ENCODE measurements around the gene TMEM179. TPM values are rescaled to one million over a fixed set of nuclear protein-coding genes. Genes with fewer than 3 reads are reported as not detected.
A peak's percentile ranks its signal among the peaks of the same experiment; 100 is the strongest.

Gene TMEM179
- total and polyA plus RNA-seq, 7 experiments from 2014 or later, result 0.15 TPM; not detected in 6

DNA sequence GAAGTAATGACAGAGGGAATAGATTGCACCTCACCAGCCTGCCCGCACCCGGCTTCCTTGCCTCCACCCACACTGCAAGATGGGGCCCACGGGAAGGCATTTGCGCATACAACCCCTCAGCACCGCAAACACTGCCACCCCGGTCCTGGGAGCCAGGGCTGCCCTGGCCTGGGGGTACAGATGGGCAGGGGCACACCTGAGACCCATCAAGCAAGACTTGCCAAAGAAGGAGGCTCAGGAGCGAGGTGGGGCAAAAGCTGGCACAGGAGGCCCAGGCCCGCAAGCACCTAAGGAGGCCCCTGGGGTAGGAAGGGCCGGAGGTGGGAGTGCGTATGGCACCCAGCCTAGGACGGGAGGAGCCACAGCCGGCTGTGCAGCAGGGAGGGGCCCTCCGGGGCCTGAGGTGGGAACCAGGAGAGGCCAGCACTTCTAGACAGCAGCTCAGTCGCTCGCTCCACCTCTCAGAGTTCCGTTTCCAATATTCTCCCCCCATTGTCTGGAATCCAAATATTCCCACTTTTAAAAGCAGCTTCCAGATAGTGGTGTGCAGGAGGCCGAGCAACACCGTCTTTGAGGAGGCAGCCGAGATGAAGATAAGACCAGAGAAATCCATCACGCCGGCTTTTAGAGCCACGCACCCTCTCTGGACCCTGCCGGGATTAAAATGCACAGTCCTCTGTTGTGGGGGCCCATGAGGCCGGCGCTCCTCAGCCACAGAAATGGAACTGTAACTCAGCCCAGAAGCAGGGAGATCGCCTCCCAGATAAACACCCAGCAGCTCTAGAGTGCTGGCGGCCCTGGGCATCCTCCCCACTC, 37.2 kb downstream of the TMEM179 start:
- Histone ChIP-seq H3K36me3 (ENCODE audit: control insufficient read depth in 2 of 3, insufficient read depth in 3 of 3, low read length in 3 of 3) (no peaks in the 10 kb centered on the region), H3K9me3 (ENCODE audit: control insufficient read depth in 2 of 3, low read length in 3 of 3) (no peaks in the 10 kb centered on the region), H3K27me3 (ENCODE audit: control insufficient read depth in 2 of 2, insufficient read depth in 2 of 2, low read length in 2 of 2) (no peaks in the 10 kb centered on the region), H3K4me3 (ENCODE audit: low read length) (no peak overlapping the region), H3K4me1 (ENCODE audit: control insufficient read depth in 2 of 2, insufficient read depth in 2 of 2, low read length in 2 of 2) (peaks cover 0 to 4% of the 10 kb centered on the region in 2 donors), H3K27ac (ENCODE audit: low read depth, low read length) (no peak overlapping the region)
- Mint-ChIP-seq H3K36me3 (no peaks in the 10 kb centered on the region), H3K4me1 (peaks cover 0 to 5% (median 0%) of the 10 kb centered on the region in 7 donors), H3K27ac (no peak overlapping the region), H3K27me3 (peaks cover 0 to 22% (median 5%) of the 10 kb centered on the region in 5 donors), H3K9me3 (no peaks in the 10 kb centered on the region), H3K4me3 (no peak overlapping the region)
- ATAC-seq (no peak), DNase-seq (no peak)
- CTCF ChIA-PET, result interaction anchor here (0.7 to 1.1 kb wide), 2 partner anchors 9 to 309 kb away, joined by 3 to 5 read pairs; no protein-coding TSS in a partner anchor
- POLR2A ChIA-PET, result no interaction called here
- intact Hi-C loops (cut with micrococcal nuclease), result no loop called here

- intact Hi-C loops (cut with micrococcal nuclease), result loop anchor here in 1 of 2 donors (1.0 to 5.0 kb wide), 3 partner anchors 427 to 487 kb away; partner anchors contain the start of gene KIF26A
- DNase-seq (no peak), ATAC-seq (no peak)
- H3K27ac ChIP-seq (ENCODE audit: low read depth, low read length), result no peak overlapping the region
- H3K27ac Mint-ChIP-seq, result no peak overlapping the region
- H3K4me3 Mint-ChIP-seq, result no peak overlapping the region
- no peaks in the 10 kb centered on the region for H3K9me3 ChIP-seq (ENCODE audit: control insufficient read depth in 2 of 3, low read length in 3 of 3)
- no peaks in the 10 kb centered on the region for H3K27me3 ChIP-seq (ENCODE audit: control insufficient read depth in 2 of 2, insufficient read depth in 2 of 2, low read length in 2 of 2)
- no peaks in the 10 kb centered on the region for H3K36me3 Mint-ChIP-seq
- H3K4me3 ChIP-seq (ENCODE audit: low read length), result no peak overlapping the region
- H3K27me3 Mint-ChIP-seq, result peaks cover 0 to 24% (median 5%) of the 10 kb centered on the region in 5 donors
- POLR2A ChIA-PET, result no interaction called here
- CTCF ChIA-PET, result interaction anchor here (0.5 to 2.1 kb wide), 14 partner anchors 9 to 500 kb away, joined by 3 to 16 read pairs (median 3); no protein-coding TSS in a partner anchor
- H3K4me1 ChIP-seq (ENCODE audit: control insufficient read depth in 2 of 2, insufficient read depth in 2 of 2, low read length in 2 of 2), result peaks cover 0 to 4% of the 10 kb centered on the region in 2 donors
- no peaks in the 10 kb centered on the region for H3K9me3 Mint-ChIP-seq
- no peaks in the 10 kb centered on the region for H3K36me3 ChIP-seq (ENCODE audit: control insufficient read depth in 2 of 3, insufficient read depth in 3 of 3, low read length in 3 of 3)
- H3K4me1 Mint-ChIP-seq, result peaks cover 0 to 5% (median 0%) of the 10 kb centered on the region in 7 donors
These were observed 39.6 kb downstream of the TMEM179 start for GRCh38 chr14:104564744-104565679.

- H3K27me3 Mint-ChIP-seq, result peaks cover 0 to 26% (median 5%) of the 10 kb centered on the region in 5 donors
- H3K36me3 ChIP-seq (ENCODE audit: control insufficient read depth in 2 of 3, insufficient read depth in 3 of 3, low read length in 3 of 3), result no peaks in the 10 kb centered on the region
- no peak overlapping the region for H3K4me3 ChIP-seq (ENCODE audit: low read length)
- peak; percentile 60 for ATAC-seq
- H3K27ac ChIP-seq (ENCODE audit: low read depth, low read length), result no peak overlapping the region
- no peaks in the 10 kb centered on the region for H3K36me3 Mint-ChIP-seq
- no peaks in the 10 kb centered on the region for H3K27me3 ChIP-seq (ENCODE audit: control insufficient read depth in 2 of 2, insufficient read depth in 2 of 2, low read length in 2 of 2)
- no peaks in the 10 kb centered on the region for H3K9me3 ChIP-seq (ENCODE audit: control insufficient read depth in 2 of 3, low read length in 3 of 3)
- ChIA-PET CTCF (interaction anchor here (0.5 to 2.1 kb wide), 13 partner anchors 10 to 499 kb away, joined by 3 to 16 read pairs (median 3); no protein-coding TSS in a partner anchor), POLR2A (no interaction called here)
- H3K4me3 Mint-ChIP-seq, result peak overlapping the region in 3 of 10 donors; percentile 4 to 45 (median 41)
- intact Hi-C loops (cut with micrococcal nuclease), result loop anchor here in 1 of 2 donors (1.0 to 5.0 kb wide), 3 partner anchors 426 to 486 kb away; partner anchors contain the start of gene KIF26A
- H3K4me1 Mint-ChIP-seq, result peaks cover 0 to 5% (median 0%) of the 10 kb centered on the region in 7 donors
- no peaks in the 10 kb centered on the region for H3K9me3 Mint-ChIP-seq
- H3K4me1 ChIP-seq (ENCODE audit: control insufficient read depth in 2 of 2, insufficient read depth in 2 of 2, low read length in 2 of 2), result peaks cover 0 to 4% of the 10 kb centered on the region in 2 donors
- peak; percentile 50 to 77 (median 63) for DNase-seq
- no peak overlapping the region for H3K27ac Mint-ChIP-seq
These were observed 40.6 kb downstream of the TMEM179 start for GRCh38 chr14:104563742-104564615.

DNA sequence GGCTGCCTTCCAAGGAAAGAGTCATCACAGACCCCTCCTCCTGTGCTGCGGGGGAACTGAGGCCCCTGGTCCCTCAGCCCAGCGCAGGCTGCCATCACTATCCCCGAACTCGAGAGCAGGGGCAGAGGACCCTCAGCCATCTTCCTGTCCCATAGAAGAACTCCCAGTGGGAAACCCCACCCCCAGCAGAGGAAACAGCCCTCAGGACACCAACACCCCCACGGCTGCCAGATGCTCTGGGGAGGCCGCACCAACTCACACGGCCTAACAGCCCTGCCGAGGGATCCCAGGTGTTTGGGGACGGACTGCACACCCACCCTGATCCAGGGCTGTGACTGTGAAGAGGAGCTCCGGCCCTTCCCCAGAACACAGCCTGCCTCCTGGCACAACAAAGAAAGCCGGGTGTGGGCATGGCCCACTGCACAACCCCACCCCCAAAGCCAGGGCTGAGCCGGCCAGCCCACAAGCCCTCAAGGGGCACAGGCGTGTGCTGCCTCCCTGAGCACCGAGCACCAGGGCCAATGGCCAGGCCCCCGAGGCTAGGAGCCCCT, 41.3 kb downstream of the TMEM179 start:
- no peaks in the 10 kb centered on the region for H3K36me3 ChIP-seq (ENCODE audit: control insufficient read depth in 2 of 3, insufficient read depth in 3 of 3, low read length in 3 of 3)
- H3K27ac ChIP-seq (ENCODE audit: low read depth, low read length), result no peak overlapping the region
- Mint-ChIP-seq H3K4me3 (no peak overlapping the region), H3K36me3 (no peaks in the 10 kb centered on the region), H3K4me1 (peaks cover 0 to 5% (median 0%) of the 10 kb centered on the region in 7 donors), H3K27me3 (peaks cover 0 to 26% (median 5%) of the 10 kb centered on the region in 5 donors), H3K9me3 (no peaks in the 10 kb centered on the region), H3K27ac (no peak overlapping the region)
- no peaks in the 10 kb centered on the region for H3K27me3 ChIP-seq (ENCODE audit: control insufficient read depth in 2 of 2, insufficient read depth in 2 of 2, low read length in 2 of 2)
- ATAC-seq (no peak), DNase-seq (no peak)
- ChIA-PET CTCF (interaction anchor here (0.6 to 2.1 kb wide), 2 partner anchors 11 to 425 kb away, joined by 3 to 7 read pairs; no protein-coding TSS in a partner anchor), POLR2A (no interaction called here)
- peaks cover 0 to 4% of the 10 kb centered on the region in 2 donors for H3K4me1 ChIP-seq (ENCODE audit: control insufficient read depth in 2 of 2, insufficient read depth in 2 of 2, low read length in 2 of 2)
- no peaks in the 10 kb centered on the region for H3K9me3 ChIP-seq (ENCODE audit: control insufficient read depth in 2 of 3, low read length in 3 of 3)
- H3K4me3 ChIP-seq (ENCODE audit: low read length), result no peak overlapping the region
- intact Hi-C loops (cut with micrococcal nuclease), result loop anchor here in 1 of 2 donors (5.0 kb wide), 1 partner anchor 471 kb away; no protein-coding TSS in a partner anchor

GRCh38 chr14:104562606-104563005, 42.0 kb downstream of the TMEM179 start:
- CTCF ChIA-PET, result interaction anchor here (1.0 kb wide), 1 partner anchor 485 kb away, joined by 4 read pairs; no protein-coding TSS in a partner anchor
- Histone ChIP-seq H3K9me3 (ENCODE audit: control insufficient read depth in 2 of 3, low read length in 3 of 3) (no peaks in the 10 kb centered on the region), H3K4me3 (ENCODE audit: low read length) (no peak overlapping the region), H3K27ac (ENCODE audit: low read depth, low read length) (no peak overlapping the region), H3K27me3 (ENCODE audit: control insufficient read depth in 2 of 2, insufficient read depth in 2 of 2, low read length in 2 of 2) (no peaks in the 10 kb centered on the region), H3K36me3 (ENCODE audit: control insufficient read depth in 2 of 3, insufficient read depth in 3 of 3, low read length in 3 of 3) (no peaks in the 10 kb centered on the region), H3K4me1 (ENCODE audit: control insufficient read depth in 2 of 2, insufficient read depth in 2 of 2, low read length in 2 of 2) (peaks cover 0 to 4% of the 10 kb centered on the region in 2 donors)
- ATAC-seq (no peak), DNase-seq (no peak)
- Mint-ChIP-seq H3K9me3 (no peaks in the 10 kb centered on the region), H3K4me1 (peaks cover 0 to 5% (median 0%) of the 10 kb centered on the region in 7 donors), H3K36me3 (no peaks in the 10 kb centered on the region), H3K27ac (no peak overlapping the region), H3K4me3 (no peak overlapping the region), H3K27me3 (peaks cover 0 to 26% (median 5%) of the 10 kb centered on the region in 5 donors)
- intact Hi-C loops (cut with micrococcal nuclease), result loop anchor here in 1 of 2 donors (5.0 kb wide), 1 partner anchor 470 kb away; no protein-coding TSS in a partner anchor
- POLR2A ChIA-PET, result no interaction called here

Data from naive thymus-derived CD4-positive, alpha-beta T cell (primary cell).